ENCODE results near the gene LTBP1.

DNA sequence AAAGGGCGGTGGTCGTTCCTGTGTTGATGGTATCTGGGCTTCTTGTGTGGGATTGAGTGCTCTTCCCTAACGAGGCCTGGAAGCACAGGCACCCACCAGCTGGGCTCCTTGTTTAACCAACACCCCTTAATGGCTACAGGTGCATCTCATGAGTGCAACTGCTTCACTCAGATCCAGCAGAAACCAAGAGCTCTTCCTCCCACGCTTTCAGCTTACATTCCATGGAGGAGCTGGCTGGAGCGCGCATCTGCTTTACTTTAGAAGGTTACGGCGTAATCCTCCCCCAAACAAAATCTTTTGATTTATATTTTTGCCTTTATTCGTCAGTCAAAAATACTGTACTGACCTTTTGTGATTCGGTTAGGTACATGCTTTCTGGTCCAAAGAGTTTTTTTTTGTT lies 174.7 kb downstream of the LTBP1 start:
- TF ChIP-seq, protein P1, sequence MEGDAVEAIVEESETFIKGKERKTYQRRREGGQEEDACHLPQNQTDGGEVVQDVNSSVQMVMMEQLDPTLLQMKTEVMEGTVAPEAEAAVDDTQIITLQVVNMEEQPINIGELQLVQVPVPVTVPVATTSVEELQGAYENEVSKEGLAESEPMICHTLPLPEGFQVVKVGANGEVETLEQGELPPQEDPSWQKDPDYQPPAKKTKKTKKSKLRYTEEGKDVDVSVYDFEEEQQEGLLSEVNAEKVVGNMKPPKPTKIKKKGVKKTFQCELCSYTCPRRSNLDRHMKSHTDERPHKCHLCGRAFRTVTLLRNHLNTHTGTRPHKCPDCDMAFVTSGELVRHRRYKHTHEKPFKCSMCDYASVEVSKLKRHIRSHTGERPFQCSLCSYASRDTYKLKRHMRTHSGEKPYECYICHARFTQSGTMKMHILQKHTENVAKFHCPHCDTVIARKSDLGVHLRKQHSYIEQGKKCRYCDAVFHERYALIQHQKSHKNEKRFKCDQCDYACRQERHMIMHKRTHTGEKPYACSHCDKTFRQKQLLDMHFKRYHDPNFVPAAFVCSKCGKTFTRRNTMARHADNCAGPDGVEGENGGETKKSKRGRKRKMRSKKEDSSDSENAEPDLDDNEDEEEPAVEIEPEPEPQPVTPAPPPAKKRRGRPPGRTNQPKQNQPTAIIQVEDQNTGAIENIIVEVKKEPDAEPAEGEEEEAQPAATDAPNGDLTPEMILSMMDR (IDR thresholded peaks at IDR 0.05; ENCODE audit: insufficient read depth, low read depth, low read length): no peak
- TF ChIP-seq EZH2 (IDR thresholded peaks at IDR 0.05; ENCODE audit: insufficient read depth, low read length): no peak

Measured in astrocyte (in vitro differentiated cells and primary cell).